GM12864 (cell line): ENCODE data around the gene MTX1.

Experiments used
- DNase-seq: peaks from one replicate; pipeline ENCODE4 v3.0.0-alpha.2; 2011; ENCODE audit warnings: low read depth
- H3K4me3 ChIP-seq: 2 replicates; pipeline ENCODE4 v1.5.1; 2011; ENCODE audit warnings: mild to moderate bottlenecking, low read depth, low read length, control low read depth
- TF ChIP-seq, protein P1 (sequence below): IDR thresholded peaks from 2 replicates; pipeline ENCODE4 v1.5.1; 2011; ENCODE audit warnings: low read depth, mild to moderate bottlenecking, moderate library complexity, low read length, control low read depth, inconsistent platforms; ENCODE audit errors: missing control alignments

MTX1 gene

DNA sequence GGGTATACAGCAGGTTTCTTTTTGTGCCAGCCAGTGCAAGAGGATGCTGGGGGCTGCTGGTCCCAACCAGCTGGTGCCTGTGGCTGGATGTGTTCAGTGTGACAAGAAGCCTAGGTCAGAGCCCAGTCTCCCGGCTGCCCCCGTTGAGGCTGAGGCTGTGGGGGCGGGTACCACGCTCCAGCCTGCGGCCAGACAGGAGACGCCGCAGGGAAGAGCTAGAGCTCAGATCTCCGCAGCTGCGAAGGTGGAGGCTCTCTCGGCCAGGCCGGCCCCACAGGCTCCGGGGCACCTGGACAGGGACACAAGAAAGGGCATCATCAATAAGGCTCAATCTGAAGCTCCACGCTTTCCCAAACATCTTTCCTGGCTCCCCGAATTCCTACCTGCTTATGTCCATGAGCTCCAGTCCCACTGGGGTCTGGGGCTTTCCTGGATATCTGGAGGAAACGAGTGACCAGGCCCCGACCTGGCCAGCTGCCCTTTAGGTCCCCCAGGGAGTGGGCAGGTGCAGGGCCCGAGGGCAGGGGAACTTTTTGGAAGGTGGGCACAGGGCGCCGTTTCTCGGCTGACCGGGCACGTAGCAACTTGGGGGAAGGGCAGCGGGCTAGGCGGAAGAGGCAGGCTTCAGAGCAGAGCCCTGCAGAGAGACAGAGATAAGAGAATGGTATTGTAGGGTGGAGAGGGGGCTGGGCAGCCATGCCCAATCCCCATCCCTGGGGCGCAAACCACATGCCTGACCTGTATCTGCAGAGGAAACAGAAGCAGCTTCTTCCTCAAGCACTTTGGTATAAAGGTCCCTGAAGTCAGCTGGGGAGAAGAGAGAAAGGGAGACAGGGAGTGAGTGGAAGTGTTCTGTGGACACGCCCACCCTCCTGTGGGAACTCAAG is 39.4 kb downstream of the MTX1 start:
- DNase-seq: no peak
- TF ChIP-seq, protein P1, sequence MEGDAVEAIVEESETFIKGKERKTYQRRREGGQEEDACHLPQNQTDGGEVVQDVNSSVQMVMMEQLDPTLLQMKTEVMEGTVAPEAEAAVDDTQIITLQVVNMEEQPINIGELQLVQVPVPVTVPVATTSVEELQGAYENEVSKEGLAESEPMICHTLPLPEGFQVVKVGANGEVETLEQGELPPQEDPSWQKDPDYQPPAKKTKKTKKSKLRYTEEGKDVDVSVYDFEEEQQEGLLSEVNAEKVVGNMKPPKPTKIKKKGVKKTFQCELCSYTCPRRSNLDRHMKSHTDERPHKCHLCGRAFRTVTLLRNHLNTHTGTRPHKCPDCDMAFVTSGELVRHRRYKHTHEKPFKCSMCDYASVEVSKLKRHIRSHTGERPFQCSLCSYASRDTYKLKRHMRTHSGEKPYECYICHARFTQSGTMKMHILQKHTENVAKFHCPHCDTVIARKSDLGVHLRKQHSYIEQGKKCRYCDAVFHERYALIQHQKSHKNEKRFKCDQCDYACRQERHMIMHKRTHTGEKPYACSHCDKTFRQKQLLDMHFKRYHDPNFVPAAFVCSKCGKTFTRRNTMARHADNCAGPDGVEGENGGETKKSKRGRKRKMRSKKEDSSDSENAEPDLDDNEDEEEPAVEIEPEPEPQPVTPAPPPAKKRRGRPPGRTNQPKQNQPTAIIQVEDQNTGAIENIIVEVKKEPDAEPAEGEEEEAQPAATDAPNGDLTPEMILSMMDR: no peak
- no peak overlapping the region for H3K4me3 ChIP-seq

DNA sequence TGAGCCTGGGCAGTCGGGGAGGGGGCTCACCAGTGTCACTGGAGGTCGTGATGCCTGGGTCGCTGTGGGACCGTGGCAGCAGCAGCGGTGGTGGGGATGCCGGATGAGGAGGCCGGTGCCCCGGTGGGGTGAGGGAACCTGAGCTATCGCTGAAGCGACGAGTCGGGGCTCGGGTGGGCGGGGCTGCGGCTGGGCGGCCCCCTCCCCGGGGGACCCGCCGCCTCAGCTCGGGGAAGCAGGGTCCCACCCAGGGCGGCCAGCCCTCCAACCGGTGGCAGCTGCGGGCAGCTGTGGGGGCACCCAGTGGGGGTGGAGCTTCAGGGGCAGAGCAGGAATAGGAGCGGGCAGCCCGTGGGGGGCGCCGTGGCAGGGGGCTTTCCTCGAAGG is 41.7 kb downstream of the MTX1 start:
- TF ChIP-seq, protein P1: no peak
- H3K4me3 ChIP-seq: peak overlapping the region; percentile 78
- DNase-seq: no peak

DNA sequence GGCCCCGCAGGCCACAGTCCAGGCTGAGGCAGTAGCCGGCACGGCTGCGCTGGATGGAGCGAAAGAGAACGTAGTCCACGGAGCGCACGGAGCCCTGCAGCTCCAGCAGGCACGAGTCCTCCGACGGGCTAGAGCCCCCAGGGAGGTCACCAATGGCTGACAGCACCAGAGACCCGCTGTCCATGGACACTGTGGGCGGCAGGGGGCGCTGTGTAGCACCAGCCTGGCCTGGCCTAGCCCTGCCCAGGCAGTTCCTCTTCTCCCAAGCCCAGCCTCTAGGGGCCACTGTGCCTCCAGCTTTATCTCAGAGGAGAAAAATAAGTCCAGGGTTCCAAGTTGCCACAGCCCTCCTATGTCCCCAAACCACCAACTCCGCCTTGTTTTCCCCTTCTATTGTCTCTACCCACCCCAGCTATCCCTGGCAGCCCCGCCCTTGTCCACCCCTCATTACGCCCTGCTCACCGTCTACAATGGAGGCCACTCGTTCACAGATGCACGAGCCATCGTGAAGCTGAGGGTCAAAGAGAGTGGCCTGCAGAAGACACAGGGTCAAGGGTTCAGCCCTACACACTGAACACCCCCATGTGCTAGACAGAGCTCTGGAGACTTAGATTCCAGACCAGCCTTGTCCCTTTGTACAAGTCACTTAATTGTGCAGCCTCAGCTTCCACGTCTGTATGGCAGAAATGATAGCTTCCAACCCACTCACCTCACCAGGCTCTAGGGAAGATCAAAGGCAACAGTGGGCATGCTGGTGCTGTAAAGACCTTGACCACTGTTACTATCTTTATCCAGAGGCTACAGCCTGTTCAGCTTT is 42.3 kb downstream of the MTX1 start:
- DNase-seq: peak; percentile 70
- peak overlapping the region; percentile 78 for H3K4me3 ChIP-seq
- TF ChIP-seq, protein P1: peak; percentile 100

DNA sequence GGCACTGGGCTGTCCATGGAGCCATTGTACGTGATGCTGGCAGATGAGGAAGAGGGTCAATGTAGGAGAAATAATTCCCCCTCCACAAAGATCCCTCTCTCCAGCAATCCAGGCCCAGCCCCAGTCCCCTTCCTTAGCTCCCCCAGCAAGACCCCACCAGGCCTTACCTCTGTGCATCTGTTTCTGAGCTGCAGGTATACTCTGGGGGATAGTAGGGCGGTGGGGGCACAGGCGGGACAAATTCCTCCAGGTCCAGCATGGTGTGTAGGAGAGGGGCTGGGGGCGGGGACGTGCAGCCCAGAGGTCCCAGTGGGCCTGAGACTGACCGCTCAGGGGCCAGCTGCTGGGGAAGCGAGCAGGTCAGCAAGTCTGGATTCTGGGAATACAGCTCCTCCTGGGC is 43.1 kb downstream of the MTX1 start:
- H3K4me3 ChIP-seq: no peak overlapping the region
- no peak for DNase-seq
- TF ChIP-seq, protein P1: no peak

- DNase-seq: no peak
- no peak overlapping the region for H3K4me3 ChIP-seq
- TF ChIP-seq, protein P1: no peak
Measured at GRCh38 chr1:155253208-155253607, 44.7 kb downstream of the MTX1 start.

- H3K4me3 ChIP-seq: no peak overlapping the region; the same call in 1 of the 2 replicates
- DNase-seq: no peak
- TF ChIP-seq, protein P1: no peak
Measured at GRCh38 chr1:155253797-155254196, 45.3 kb downstream of the MTX1 start.
